CD4-positive, alpha-beta T cell treated with Interleukin-2 at 100 ng/mL for 4 hours (primary cell): ENCODE data around the gene RGS6.
"Not testable (repeated sequence)": the region's sequence is repeated elsewhere in the genome, so short reads cannot be mapped to it uniquely, and the experiment has no call there.

Experiments used
- DNase-seq: peaks from one replicate; pipeline ENCODE4 v3.0.0-alpha.2; 2020; ENCODE audit warnings: low spot score

The RGS6 gene

DNA sequence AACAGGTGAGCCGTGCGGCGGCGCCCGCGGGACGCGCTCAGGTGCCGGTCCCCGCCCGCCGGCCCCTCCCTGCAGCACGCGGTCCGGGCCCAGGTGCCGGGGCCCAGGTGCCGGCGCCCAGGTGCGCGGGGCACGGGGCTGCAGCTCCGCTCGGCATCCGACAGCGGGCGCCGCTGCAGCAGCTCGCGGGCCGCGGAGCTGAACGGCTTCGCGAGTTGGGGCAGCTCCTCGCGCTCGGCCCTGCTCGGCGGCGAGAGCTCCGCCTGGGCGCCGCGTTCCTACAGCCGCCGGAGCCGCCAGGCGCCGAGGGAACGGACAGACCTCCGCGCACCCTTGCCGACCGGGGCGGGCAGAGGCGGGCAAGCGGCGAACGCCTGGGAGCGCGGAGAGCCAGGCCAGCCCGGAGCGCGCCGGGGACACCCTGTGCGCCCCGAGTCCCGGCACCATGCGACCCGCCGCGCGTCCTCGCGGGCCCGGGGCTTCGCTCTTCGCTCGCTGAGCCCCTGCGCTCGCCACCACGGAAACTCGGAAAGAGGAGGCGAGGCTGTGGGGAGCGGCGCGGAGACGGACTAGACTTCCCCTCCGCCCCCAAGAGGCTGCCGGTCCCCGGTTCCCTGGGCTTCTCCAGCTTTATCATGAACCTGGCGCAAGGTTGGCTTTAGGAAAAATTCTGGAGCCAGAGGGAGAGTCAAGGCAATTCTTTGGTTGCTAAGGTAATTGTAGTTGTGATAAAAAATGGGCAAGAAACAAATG lies at the start of gene RGS6:
Gene RGS6, plus strand, starts transcription at position 201 of the 753 bp plus-strand sequence.
- DNase-seq = no peak

GRCh38 chr14:71883094-71883493 lies 49.1 kb upstream of the RGS6 start:
- no peak for DNase-seq

DNA sequence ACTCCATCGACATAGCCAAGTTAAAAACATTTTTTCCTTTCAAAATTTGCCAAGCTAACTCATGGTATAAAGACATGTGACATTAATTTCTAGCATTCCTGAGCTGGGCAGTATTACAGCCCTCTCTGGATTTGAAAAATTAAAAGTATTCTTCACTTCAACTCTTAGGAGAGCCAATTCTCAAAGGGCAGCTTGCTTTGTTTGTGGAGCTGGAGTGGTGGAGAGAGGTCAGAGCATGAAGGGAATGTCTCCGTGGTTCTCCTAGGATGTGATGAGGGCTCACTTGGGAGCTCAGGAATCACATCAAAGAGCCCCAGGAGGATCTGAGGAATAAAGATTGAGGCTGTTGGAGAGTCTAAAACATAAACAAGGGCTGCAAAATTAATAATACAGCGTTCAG lies 46.9 kb upstream of the RGS6 start:
- DNase-seq = no peak

DNA sequence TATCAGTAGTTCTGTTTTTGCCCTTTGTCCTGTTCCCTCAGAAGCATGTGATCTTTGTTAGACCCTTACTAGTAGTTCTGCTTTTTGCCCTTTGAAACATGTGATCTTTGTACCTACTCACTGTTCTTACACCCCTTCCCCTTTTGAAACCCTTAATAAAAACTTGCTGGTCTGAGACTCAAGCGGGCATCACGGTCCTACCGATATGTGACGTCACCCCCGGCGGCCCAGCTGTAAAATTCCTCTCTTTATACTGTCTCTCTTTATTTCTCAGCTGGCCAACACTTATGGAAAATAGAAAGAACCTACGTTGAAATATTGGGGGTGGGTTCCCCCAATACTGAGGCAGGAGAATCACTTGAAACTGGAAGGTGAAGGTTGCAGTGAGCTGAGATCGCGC lies 44.4 kb upstream of the RGS6 start:
- DNase-seq = not testable (repeated sequence)

- DNase-seq = no peak
These were observed 41.7 kb upstream of the RGS6 start for GRCh38 chr14:71890541-71890940.

GRCh38 chr14:71891185-71891584 lies 41.0 kb upstream of the RGS6 start:
- no peak for DNase-seq

GRCh38 chr14:71891970-71892369 lies 40.3 kb upstream of the RGS6 start:
- no peak for DNase-seq

DNA sequence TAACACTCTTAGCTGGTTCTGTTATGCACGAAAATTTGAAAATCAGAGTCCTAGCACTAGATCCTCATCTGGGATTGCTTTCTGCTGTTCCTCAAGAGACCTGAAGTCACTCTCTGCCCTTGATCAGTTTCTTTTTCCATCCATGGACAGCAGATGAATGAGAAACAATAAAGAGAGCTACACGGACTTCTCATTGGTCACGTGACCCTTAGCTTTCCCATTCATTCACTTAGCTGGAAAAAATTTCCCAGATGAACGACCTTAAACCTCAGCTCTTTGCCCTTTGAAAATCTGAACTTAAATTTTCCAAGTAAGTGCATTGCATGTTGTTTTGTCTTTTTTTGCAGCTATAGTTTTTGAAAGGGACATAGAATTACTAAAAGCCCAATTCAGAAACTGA lies 27.2 kb upstream of the RGS6 start:
- DNase-seq = no peak

DNA sequence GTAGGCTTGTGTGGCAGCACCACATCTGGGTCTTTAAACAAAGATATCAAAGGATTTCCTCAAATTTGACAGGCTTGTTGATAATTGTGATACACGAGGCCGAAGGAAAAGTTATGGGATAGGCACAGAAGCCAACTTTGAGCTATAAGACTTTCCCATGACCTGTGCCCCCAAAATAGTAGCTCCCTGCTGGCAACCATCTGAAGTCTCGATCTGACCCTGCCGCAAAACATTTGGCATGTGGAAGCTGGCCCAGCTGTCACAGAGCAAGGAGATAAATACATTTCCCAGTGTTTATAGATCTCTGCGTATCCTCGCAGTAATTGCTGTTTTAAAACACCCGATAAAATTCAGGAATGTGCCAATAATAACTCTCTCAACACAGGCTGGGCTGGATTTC lies 26.4 kb upstream of the RGS6 start:
- no peak for DNase-seq

GRCh38 chr14:71907793-71908515 lies 24.3 kb upstream of the RGS6 start:
- no peak for DNase-seq

GRCh38 chr14:71911669-71912068 lies 20.6 kb upstream of the RGS6 start:
- no peak for DNase-seq

DNA sequence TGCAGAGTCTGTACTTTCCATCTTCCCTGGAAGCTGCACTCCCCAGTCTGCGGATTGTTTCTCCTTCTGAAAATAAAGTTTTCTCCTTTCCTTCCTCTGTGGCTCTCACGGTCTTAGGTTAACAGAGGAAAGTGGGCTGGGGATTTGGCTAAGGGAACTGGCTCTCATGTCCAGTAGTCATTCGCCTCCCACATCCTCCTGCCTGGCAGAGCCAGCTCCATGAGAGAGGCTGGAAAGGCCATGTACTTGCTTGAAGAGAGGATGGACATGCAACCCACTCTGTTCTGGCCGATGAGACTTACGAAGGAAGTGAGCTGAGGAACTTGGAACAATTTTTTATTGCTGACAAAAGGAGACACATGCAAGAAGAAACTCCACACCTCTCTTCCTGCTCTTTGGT lies 18.9 kb upstream of the RGS6 start:
- DNase-seq = no peak

- no peak for DNase-seq
These were observed 13.3 kb upstream of the RGS6 start for GRCh38 chr14:71918955-71919354.

DNA sequence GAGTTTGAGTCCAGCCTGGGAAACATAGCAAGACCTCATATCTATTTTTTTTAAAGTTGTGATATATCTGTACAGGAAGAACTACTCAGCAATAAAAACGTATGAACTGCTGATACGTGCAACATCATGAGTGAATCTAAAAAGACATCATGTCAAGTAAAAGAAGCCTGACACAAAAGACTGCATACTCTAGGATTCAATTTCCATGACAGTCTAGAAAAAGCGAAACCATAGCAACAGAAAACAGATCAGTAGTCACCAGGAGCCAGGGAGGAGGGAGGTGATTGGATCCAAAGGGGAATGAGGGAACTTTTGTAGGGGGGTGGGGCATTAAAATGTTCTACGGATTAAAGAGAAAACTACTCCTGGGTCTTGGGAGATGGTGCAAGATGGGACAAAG lies 8.7 kb upstream of the RGS6 start:
- DNase-seq = no peak

- DNase-seq = no peak
These were observed 569 bp upstream of the RGS6 start for GRCh38 chr14:71931492-71932228.

DNA sequence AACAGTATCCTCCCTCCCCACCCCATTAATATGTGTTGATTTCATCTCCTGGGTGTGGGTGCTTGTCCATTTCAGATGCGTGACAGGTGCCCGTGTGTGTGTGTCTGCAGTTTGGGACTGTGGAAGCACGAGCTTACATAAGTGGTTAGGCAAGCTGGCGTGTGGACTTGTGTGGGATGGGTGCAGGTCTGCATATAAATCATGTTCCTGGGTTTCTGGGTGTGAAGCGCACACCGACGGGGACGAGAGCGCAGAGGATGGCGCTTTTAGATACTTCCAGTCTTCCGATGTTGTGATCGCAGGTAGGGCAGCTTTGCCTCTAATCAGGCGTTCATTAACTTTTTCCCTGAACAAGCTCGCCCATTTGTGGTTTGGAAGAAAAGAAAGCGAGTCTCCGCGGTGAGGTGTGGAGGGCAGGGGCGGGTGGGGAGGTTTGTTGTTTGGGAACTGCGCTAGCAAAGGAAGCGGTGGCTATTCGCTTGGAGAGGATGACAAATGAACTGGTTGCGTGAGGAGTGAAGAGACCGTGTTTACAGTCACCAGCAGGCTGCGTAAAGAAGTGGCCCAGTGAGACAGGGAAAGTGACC lies 865 bp downstream of the RGS6 start:
- DNase-seq = no peak

- not testable (repeated sequence) for DNase-seq
These were observed 6.0 kb downstream of the RGS6 start for GRCh38 chr14:71938273-71938672.

DNA sequence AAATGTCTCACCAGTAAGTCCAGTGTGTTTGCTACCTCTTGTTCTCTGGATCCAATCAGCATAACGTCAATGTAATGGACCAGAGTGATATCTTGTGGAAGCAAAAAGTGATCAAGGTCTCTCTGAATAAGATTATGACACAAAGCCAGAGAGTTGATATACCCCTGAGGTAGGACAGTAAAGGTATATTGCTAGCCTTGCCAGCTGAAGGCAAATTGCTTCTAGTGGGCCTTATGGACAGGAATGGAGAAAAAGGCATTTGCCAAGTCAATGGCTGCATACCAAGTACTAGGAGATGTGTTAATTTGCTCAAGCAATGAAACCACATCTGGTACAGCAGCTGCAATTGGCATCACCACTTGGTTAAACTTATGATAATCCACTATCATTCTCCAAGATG lies 7.1 kb downstream of the RGS6 start:
- DNase-seq = not testable (repeated sequence)

- DNase-seq = not testable (repeated sequence)
These were observed 8.3 kb downstream of the RGS6 start for GRCh38 chr14:71940500-71940899.

DNA sequence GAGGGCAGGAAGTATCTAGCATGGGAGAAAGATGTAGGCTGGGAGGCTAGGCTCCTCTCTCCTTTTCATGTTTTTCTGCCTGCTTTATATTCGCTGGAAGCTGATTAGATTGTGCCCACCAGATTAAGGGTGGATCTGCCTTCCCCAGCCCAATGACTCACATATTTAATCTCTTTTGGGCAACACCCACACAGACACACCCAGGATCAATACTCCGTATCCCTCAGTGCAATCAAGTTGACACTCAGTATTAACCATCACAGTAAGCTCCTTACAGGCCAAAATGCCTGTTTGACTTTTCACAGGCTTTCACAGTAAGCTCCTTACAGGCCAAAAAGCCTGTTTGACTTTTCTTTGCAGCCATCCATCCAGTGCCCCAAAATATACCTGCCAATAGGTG lies 9.4 kb downstream of the RGS6 start:
- not testable (repeated sequence) for DNase-seq

DNA sequence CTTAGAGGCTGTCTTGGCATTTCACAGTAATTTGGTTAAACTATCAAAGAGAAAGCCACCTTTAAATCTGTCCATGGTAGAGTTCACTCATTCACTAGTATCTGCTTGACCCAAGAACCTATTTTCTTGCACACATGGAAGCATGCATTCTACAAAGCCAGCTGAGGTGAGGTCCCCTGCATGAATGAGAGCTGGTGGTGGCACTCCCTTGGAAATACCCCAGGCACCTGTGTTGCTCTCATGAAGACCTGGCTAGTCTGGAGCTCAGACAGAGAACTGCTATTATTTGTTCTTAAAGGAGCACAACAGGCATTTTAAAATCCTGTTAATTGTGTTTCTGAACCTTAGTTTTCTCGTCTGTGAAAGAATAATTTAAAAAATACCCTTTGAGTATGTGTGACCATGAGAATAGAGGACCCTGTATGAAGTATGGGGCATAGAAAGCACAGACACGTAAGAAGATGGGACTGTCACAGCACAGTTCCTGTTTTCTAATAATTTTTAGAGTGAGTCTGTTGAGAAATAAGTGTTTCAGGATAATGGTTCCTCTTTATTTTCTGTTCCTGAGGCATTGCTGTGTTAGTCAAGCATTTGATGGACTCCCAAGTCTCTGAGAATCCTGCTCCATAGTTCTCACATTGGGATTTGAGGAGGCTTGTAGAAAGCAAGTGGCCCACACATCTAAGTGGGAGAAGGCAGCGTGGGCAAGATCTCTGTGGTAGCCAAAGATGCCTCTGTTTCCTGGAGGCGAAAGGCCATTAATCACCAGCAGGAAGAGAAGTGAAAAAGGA lies 10.9 kb downstream of the RGS6 start:
- DNase-seq = no peak

DNA sequence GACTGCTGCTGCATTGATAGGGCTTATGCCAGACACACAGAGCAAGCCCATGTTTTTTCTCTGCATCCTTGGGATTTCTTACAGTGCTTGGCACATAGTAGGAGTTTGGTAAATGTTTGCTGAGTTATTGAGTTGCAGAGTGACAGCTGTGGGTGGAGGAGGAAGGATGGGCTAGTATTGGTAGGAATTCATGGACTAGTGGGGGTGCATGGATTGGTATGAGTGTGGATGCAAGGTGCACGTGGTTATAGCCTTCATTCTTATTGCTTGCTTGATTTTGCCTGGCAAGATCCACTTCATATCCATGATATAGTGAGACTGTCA lies 11.4 kb downstream of the RGS6 start:
- no peak for DNase-seq
